ENCODE data around the gene MPC1.

GRCh38 chr6:166411721-166412151 lies 29.0 kb upstream of the MPC1 start:
- TF ChIP-seq POLR2A (IDR thresholded peaks at IDR 0.05) (no peak), CTCF (IDR thresholded peaks at IDR 0.05) (no peak)

All from right lobe of liver (tissue), 4 donors.